B cell (primary cell): Measurements from ENCODE around the gene LRRC61.
A peak's percentile ranks its signal among the peaks of the same experiment; 100 is the strongest.

ENCODE experiments used
- EZH2 ChIP-seq: IDR thresholded peaks from 2 replicates; pipeline ENCODE4 v1.6.1; 2012; ENCODE audit warnings: borderline replicate concordance, low read depth, mild to moderate bottlenecking, moderate library complexity, low read length; ENCODE audit not compliant: insufficient read depth, poor library complexity, severe bottlenecking
- TF ChIP-seq, protein P1 (sequence below): fragments of 200-600 bp; IDR thresholded peaks from one replicate; pipeline ENCODE4 v1.8.0; 2022; ENCODE audit warnings: antibody characterized with exemption, mild to moderate bottlenecking

DNA sequence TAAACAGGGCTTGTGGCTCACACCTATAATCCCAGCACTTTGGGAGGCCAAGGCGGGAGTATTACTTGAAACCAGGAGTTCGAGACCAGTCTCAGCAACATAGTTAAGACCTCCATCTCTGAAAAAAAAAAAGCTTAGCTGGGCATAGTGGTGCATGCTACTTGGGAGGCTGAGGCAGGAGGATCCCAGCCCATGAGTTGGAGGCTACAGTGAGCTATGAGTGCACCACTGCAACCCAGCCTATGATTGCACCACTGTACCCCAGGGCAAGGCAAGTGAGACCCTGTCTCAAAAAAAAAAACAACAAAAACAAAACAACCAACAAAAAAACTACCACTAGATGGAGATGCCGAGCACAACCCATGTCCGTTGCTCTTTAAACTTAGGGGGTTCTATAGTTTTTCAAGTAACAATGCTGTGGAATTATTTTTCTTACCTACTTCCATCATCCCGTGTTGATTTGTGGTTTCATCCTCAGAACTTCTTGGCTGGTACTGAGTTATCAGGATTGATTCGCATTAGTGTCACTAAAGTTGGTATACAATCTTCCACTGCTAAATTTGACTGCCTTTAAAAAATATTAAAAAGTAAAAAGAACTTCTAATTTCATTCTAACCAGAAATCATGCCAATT, 33.2 kb downstream of the LRRC61 start:
- TF ChIP-seq EZH2, result no peak
- TF ChIP-seq, protein P1, sequence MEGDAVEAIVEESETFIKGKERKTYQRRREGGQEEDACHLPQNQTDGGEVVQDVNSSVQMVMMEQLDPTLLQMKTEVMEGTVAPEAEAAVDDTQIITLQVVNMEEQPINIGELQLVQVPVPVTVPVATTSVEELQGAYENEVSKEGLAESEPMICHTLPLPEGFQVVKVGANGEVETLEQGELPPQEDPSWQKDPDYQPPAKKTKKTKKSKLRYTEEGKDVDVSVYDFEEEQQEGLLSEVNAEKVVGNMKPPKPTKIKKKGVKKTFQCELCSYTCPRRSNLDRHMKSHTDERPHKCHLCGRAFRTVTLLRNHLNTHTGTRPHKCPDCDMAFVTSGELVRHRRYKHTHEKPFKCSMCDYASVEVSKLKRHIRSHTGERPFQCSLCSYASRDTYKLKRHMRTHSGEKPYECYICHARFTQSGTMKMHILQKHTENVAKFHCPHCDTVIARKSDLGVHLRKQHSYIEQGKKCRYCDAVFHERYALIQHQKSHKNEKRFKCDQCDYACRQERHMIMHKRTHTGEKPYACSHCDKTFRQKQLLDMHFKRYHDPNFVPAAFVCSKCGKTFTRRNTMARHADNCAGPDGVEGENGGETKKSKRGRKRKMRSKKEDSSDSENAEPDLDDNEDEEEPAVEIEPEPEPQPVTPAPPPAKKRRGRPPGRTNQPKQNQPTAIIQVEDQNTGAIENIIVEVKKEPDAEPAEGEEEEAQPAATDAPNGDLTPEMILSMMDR, result peak; percentile 89
